SIG-M5 treated with dmso at 0.1 percent for 504 hours (cell line): ENCODE measurements around the gene MBNL2.

Experiments used
- DNase-seq: peaks from one replicate; lab custom pipeline; 2025; ENCODE audit not compliant: unreplicated experiment; lab: John Stamatoyannopoulos, UW

The MBNL2 gene

GRCh38 chr13:97289514-97290298 is 67.6 kb downstream of the MBNL2 start:
- no peak for DNase-seq

GRCh38 chr13:97295283-97296182 is 73.4 kb downstream of the MBNL2 start:
- no peak for DNase-seq

- no peak for DNase-seq
Observed at GRCh38 chr13:97296740-97297139, 74.6 kb downstream of the MBNL2 start.

GRCh38 chr13:97298816-97299215 is 76.7 kb downstream of the MBNL2 start:
- DNase-seq, result no peak

- DNase-seq, result no peak
Observed at GRCh38 chr13:97300871-97301270, 78.7 kb downstream of the MBNL2 start.

- no peak for DNase-seq
Observed at GRCh38 chr13:97301382-97302095, 79.4 kb downstream of the MBNL2 start.

GRCh38 chr13:97302611-97303010 is 80.5 kb downstream of the MBNL2 start:
- no peak for DNase-seq

- DNase-seq, result no peak
Observed at GRCh38 chr13:97306106-97306505, 84.0 kb downstream of the MBNL2 start.

- no peak for DNase-seq
Observed at GRCh38 chr13:97306645-97307044, 84.5 kb downstream of the MBNL2 start.

GRCh38 chr13:97307118-97307881 is 85.2 kb downstream of the MBNL2 start:
- DNase-seq, result no peak

- no peak for DNase-seq
Observed at GRCh38 chr13:97307882-97308624, 85.9 kb downstream of the MBNL2 start.

- DNase-seq, result no peak
Observed at GRCh38 chr13:97308735-97309429, 86.7 kb downstream of the MBNL2 start.

GRCh38 chr13:97310809-97311436 is 88.8 kb downstream of the MBNL2 start:
- DNase-seq, result no peak

- DNase-seq, result no peak
Observed at GRCh38 chr13:97311956-97312355, 89.8 kb downstream of the MBNL2 start.

- DNase-seq, result no peak
Observed at GRCh38 chr13:97313551-97314260, 91.6 kb downstream of the MBNL2 start.

GRCh38 chr13:97316390-97316789 is 94.3 kb downstream of the MBNL2 start:
- DNase-seq, result no peak

GRCh38 chr13:97317933-97318332 is 95.8 kb downstream of the MBNL2 start:
- DNase-seq, result no peak

GRCh38 chr13:97318532-97318931 is 96.4 kb downstream of the MBNL2 start:
- DNase-seq, result peak; percentile 39
